ENCODE results near the gene SBNO2. TPM values are rescaled to one million over a fixed set of nuclear protein-coding genes. Genes with fewer than 3 reads are reported as not detected.

Gene SBNO2
- polyA plus RNA-seq, 3 donors = 0.71 to 75.0 (median 2.6) TPM

DNA sequence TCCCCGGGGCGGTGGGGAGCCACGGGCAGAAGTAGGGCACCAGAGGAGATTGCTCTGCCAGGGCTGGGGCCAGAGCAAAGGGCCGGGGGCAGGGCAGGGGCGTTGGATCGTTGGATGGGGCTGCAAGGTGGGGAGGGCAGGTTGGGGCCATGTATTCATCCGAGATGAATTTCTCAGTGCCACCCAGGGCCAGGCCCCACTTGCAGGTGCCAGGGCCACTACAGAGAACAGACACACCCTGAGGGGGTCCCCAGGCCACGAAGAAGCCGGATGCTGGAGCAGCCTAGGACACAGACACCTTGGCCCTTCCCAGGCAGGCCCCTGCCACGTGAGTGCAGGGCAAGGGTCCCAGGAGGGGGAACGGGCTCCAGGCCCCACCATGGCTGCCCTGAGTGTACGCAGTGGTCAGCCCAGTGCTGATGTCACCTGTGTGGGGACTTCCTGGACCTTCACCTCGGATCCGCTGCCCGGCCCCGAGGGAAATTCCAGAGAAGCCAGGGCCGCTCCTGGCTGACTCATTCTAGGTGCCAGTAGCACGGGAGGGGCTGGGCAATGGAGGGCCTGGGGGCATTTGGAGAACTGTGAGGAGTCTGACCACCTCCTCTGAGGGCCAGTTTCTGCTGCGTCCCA is 9.6 kb upstream of the SBNO2 start:
- H3K9ac ChIP-seq (ENCODE audit: insufficient read depth, low read length, poor library complexity, severe bottlenecking) = no peak overlapping the region
- no peak overlapping the region for H3K4me3 Mint-ChIP-seq

DNA sequence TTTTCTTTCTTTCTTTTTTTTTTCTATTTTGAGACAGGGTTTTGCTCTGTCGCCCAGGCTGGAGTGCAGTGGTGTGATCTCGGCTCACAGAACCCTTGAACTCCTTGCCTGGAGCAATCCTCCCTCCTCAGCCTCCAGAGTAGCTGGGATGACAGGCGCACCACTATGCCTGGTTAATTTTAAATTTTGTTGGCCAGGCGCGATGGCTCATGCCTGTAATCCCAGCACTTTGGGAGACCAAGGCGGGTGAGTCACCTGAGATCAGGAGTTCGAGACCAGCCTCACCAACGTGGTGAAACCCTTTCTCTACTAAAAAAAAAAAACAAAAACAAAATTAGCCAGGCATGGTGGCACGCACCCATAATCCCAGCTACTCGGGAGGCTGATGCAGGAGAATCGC is 8.7 kb upstream of the SBNO2 start:
- Histone ChIP-seq H3K4me3 (replicated peaks in 1 of 3; ENCODE audit: low read depth in 2 of 3, low read length in 3 of 3) (no peak overlapping the region), H3K4me2 (replicated peaks; ENCODE audit: extremely low read depth, low read length, poor library complexity, severe bottlenecking) (no peak overlapping the region), H2AFZ (ENCODE audit: insufficient read depth, low read depth, low read length, poor library complexity, severe bottlenecking) (no peak overlapping the region), H3K4me1 (ENCODE audit: control insufficient read depth in 1 of 2, insufficient read depth in 2 of 2, low read length in 2 of 2) (peaks cover 45 to 57% of the 10 kb centered on the region in 2 donors), H3K27me3 (ENCODE audit: control insufficient read depth in 2 of 2, insufficient read depth in 2 of 2, low read length in 2 of 2) (no peaks in the 10 kb centered on the region), H3K79me2 (ENCODE audit: insufficient read depth, low read length) (peaks cover 16% of the 10 kb centered on the region), H3K9me3 (replicated peaks in 1 of 2; ENCODE audit: control insufficient read depth in 1 of 2, insufficient read depth in 1 of 2, low read length in 2 of 2) (no peaks in the 10 kb centered on the region), H3K27ac (ENCODE audit: low read depth in 1 of 2, low read length in 2 of 2) (no peak overlapping the region), H3K9ac (ENCODE audit: insufficient read depth, low read length, poor library complexity, severe bottlenecking) (no peak overlapping the region), H3K36me3 (replicated peaks in 1 of 2; ENCODE audit: control insufficient read depth in 1 of 2, insufficient read depth in 2 of 2, low read length in 2 of 2) (no peaks in the 10 kb centered on the region), H4K20me1 (ENCODE audit: insufficient read depth, low read length) (no peaks in the 10 kb centered on the region)
- peaks cover 0 to 6% (median 0%) of the 10 kb centered on the region in 3 donors for H3K27me3 Mint-ChIP-seq (ENCODE audit: low read depth in 3 of 3)
- no peak overlapping the region for H3K4me3 Mint-ChIP-seq
- no peak overlapping the region for H3K27ac Mint-ChIP-seq
- no peak for DNase-seq
- H3K4me1 Mint-ChIP-seq = peaks cover 50% of the 10 kb centered on the region
- TF ChIP-seq, protein P1, sequence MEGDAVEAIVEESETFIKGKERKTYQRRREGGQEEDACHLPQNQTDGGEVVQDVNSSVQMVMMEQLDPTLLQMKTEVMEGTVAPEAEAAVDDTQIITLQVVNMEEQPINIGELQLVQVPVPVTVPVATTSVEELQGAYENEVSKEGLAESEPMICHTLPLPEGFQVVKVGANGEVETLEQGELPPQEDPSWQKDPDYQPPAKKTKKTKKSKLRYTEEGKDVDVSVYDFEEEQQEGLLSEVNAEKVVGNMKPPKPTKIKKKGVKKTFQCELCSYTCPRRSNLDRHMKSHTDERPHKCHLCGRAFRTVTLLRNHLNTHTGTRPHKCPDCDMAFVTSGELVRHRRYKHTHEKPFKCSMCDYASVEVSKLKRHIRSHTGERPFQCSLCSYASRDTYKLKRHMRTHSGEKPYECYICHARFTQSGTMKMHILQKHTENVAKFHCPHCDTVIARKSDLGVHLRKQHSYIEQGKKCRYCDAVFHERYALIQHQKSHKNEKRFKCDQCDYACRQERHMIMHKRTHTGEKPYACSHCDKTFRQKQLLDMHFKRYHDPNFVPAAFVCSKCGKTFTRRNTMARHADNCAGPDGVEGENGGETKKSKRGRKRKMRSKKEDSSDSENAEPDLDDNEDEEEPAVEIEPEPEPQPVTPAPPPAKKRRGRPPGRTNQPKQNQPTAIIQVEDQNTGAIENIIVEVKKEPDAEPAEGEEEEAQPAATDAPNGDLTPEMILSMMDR (IDR thresholded peaks at IDR 0.05) = no peak
- WGBS (ENCODE audit: insufficient coverage) = 100% methylated on average over 2 of the region's 11 CpGs
- H3K36me3 Mint-ChIP-seq = peaks cover 0 to 8% of the 10 kb centered on the region in 2 donors
- peaks cover 0 to 2% (median 0%) of the 10 kb centered on the region in 7 donors for H3K9me3 Mint-ChIP-seq
- intact Hi-C loops (cut with micrococcal nuclease) = no loop called here

More for the DNA sequence above, 9.6 kb upstream of the SBNO2 start:
- no peak overlapping the region for H3K27ac Mint-ChIP-seq
- Histone ChIP-seq H3K36me3 (replicated peaks in 1 of 2; ENCODE audit: control insufficient read depth in 1 of 2, insufficient read depth in 2 of 2, low read length in 2 of 2) (no peaks in the 10 kb centered on the region), H3K79me2 (ENCODE audit: insufficient read depth, low read length) (peaks cover 15% of the 10 kb centered on the region), H2AFZ (ENCODE audit: insufficient read depth, low read depth, low read length, poor library complexity, severe bottlenecking) (no peak overlapping the region), H3K27ac (ENCODE audit: low read depth in 1 of 2, low read length in 2 of 2) (no peak overlapping the region), H3K4me2 (replicated peaks; ENCODE audit: extremely low read depth, low read length, poor library complexity, severe bottlenecking) (no peak overlapping the region), H3K27me3 (ENCODE audit: control insufficient read depth in 2 of 2, insufficient read depth in 2 of 2, low read length in 2 of 2) (no peaks in the 10 kb centered on the region), H4K20me1 (ENCODE audit: insufficient read depth, low read length) (no peaks in the 10 kb centered on the region), H3K4me1 (ENCODE audit: control insufficient read depth in 1 of 2, insufficient read depth in 2 of 2, low read length in 2 of 2) (peaks cover 35 to 48% of the 10 kb centered on the region in 2 donors), H3K4me3 (replicated peaks in 1 of 3; ENCODE audit: low read depth in 2 of 3, low read length in 3 of 3) (no peak overlapping the region), H3K9me3 (replicated peaks in 1 of 2; ENCODE audit: control insufficient read depth in 1 of 2, insufficient read depth in 1 of 2, low read length in 2 of 2) (no peaks in the 10 kb centered on the region)
- DNase-seq = peak in 1 of 3 donors; percentile 44
- H3K4me1 Mint-ChIP-seq = peaks cover 43% of the 10 kb centered on the region
- H3K9me3 Mint-ChIP-seq = peaks cover 0 to 2% (median 0%) of the 10 kb centered on the region in 7 donors
- 95% methylated on average over 19 of the region's 19 CpGs for WGBS (ENCODE audit: insufficient coverage)
- H3K27me3 Mint-ChIP-seq (ENCODE audit: low read depth in 3 of 3) = peaks cover 0 to 4% (median 0%) of the 10 kb centered on the region in 3 donors
- H3K36me3 Mint-ChIP-seq = peaks cover 0 to 8% of the 10 kb centered on the region in 2 donors
- intact Hi-C loops (cut with micrococcal nuclease) = no loop called here
- TF ChIP-seq, protein P1 (IDR thresholded peaks at IDR 0.05) = no peak
